OCI-LY7 (cell line): ENCODE data around the gene TMEM147.

Experiments
- CTCF ChIP-seq: fragments of 200-600 bp; sonication (generic); conservative IDR thresholded peaks from 2 replicates; pipeline ENCODE4 v1.5.1; 2014; ENCODE audit warnings: mild to moderate bottlenecking, antibody characterized with exemption, low read length, moderate library complexity, mixed read lengths
- EZH2phosphoT487 ChIP-seq: fragments of 200-600 bp; sonication (generic); IDR thresholded peaks from 2 replicates; pipeline ENCODE4 v1.6.1; 2018; ENCODE audit warnings: low read depth, borderline replicate concordance, mild to moderate bottlenecking, mixed run types, antibody characterized with exemption, low read length, moderate library complexity, mixed read lengths

DNA sequence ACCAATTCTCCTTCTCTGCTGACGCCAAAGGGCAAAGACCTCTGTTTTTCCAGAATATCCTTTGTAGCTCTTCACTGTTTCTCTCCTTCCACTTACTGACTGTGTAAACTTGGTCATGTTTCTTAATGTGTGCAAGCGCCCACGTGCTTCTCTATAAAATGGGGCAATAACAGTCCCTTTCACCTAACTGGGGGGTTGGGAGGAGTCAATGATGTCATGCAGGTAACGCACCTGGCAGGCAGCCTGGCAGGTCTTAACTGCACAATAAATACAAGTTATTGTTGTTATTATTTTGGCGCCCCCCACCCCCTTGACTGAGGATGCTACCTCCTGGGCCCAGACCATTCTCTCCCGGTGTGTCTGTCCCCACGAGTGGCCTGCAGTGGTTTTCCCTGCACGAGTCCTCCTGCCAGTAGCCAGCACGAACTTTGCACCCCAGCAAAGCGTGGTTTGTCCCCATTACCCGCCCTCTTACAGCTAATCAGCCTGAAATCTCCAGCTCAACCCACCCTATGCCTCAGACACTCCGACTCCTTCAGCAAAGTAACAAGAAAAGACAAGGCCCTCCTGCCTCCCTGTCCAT, 22.6 kb upstream of the TMEM147 start:
- TF ChIP-seq CTCF (no peak), EZH2phosphoT487 (no peak)
